CD1c-positive myeloid dendritic cell (primary cell): ENCODE results near the gene TPCN1.

Source experiments
- DNase-seq: peaks from one replicate; pipeline ENCODE4 v3.0.0-alpha.2; 2016; ENCODE audit errors: extremely low spot score

Gene TPCN1

DNA sequence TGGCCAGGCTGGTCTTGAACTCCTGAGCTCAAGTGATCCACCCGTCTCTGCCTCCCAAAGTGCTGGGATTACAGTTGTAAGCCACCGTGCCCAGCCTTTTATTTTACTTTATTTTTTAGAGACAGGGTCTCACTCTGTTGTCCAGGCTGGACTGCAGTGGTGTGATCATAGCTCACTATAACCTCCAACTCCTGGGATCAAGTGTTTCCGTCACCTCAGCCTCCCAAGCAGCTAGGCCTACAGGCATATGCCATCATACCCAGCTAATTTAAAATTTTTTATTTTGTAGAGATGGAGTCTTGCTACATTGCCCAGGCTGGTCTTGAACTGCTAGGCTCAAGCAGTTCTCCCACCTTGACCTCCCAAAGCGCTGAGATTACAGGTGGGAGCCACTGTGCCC lies 3.7 kb downstream of the TPCN1 start:
- DNase-seq: no peak

DNA sequence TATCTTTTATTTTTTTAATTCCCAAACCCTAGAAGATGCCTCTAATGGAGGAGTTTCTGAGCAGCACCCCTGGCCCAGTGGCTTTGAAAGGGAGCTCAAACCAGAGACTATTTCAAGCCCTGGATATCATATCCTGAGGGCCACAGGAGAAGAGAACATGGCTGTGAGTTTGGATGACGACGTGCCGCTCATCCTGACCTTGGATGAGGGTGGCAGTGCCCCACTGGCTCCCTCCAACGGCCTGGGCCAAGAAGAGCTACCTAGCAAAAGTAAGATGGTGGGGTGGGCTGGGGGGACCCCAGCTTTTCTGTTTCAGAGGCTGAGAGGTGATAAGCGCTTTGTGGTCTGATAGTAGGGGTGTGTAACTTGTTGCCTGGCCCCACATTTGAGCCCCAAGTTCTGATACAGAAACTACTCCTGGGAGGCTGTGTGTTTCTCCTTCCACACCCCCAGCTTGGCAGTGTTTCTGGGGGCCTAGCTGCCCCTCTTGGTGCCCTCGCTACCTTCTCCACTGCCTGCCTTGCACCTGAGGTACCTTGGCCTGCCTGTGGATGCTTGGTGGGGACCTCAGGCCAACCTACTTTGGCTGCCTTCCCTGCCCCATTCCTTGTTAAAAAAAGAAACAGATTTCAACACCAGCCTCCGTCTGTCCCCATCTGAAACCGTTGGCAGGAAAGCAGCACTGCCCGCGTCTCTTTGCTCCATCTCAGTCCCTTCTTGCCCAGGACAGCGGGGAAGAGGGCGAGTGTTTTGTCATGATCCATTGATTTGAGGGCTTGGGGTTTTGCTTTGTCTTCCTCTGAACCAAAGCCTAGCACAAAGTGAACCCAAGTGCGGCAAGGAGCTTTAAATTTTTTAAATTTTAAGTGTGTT lies 5.7 kb downstream of the TPCN1 start:
- no peak for DNase-seq

DNA sequence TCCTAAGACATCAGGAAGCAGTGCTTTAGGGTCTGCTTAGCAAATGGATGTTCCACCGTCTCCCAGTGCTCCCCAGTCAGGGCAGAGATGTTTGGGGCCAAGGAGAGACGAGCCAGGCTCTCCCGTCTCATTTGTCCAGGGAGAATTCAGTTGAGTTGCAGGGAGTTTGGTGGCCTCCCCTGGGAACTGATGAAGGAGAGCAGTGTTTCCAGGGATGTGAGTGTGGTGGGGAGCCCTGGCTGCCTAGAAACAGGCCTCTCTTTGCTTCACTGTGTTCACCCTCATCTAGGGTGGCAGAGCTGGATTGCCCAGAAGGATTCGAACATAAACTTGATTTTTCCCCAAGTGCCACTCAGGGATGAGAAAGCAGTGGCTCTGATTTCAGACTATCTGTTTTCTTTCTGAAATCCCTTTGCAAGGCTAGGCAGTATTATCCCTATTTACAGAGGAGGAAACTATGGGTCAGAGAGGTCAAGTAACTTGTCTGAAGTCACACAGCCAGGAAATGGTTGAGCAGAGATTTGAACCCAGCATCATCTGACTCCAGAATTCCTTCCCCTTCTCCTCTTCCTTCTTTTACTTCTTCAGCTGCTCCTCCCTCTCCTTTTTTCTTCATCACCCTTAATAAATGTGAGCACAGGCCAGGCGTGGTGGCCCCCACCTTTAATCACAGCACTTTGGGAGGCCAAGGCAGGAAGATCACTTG lies 6.6 kb downstream of the TPCN1 start:
- DNase-seq: no peak

DNA sequence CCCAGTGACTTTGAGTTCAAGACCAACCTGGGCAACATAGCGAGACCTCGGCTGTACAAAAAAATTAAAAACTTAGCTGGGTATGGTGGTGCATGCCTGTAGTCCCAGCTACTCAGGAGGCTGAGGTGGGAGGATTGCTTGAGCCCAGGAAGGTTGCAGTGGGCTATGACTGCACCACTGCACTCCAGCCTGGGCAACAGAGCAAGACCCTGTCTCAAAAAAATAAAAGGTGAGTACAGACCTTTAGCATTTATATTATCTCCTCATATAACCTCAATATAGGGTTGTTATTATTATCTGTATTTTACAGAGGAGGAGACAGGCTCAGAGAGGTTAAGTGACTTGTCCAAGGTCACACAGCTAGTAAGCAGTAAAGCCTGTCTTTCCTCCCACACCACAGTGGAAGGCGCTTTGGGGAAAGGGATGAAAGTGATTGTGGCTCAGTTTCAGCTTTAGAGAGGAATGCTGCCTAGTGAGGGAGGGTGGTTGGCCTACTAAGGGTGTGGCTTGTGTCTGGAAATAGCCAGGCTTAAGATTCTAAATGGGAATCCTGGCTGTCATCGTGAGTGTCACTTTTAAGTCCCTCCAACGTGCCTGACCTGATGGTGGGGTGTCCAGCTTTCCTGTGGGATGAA lies 7.2 kb downstream of the TPCN1 start:
- DNase-seq: no peak

DNA sequence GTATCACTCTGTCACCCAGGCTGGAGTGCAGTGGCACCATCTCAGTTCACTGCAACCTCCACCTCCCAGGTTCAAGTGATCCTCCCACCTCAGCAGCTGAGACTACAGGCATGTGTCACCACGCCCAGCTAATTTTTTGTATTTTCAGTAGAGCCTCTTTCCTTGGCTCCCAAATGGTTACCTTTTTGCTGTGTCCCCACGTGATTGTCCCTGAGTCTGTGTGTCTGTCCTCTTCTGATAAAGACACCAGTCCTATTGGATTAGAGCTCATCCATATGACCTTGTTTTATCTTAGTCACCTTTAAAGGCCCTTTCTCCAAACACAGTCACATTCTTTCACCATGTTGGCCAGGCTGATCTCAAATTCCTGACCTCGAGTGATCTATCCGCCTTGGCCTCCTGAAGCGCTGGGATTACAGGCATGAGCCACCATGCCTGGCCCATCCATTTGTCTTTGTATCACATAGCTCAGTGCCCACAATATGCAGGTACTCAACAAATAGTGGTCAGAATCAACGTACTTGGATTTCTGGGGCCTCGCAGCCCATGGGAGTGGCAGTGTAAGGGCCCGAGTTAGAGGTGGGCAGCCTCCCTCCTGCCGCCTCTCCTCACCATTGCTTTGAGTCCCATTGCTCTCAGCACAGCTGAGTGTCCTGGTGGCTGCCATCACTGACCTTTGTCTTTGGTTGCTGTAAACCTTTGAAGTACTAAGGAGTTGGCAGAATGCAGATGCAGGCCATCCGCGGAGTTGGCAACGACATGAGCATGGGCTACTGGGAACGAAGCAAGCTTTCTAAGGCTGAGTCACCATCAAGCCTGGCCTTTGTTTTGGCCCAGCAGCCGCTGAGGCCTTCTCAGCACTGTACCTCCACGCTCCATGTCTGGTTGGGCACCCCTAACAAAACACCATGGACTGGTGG lies 9.3 kb downstream of the TPCN1 start:
- no peak for DNase-seq

DNA sequence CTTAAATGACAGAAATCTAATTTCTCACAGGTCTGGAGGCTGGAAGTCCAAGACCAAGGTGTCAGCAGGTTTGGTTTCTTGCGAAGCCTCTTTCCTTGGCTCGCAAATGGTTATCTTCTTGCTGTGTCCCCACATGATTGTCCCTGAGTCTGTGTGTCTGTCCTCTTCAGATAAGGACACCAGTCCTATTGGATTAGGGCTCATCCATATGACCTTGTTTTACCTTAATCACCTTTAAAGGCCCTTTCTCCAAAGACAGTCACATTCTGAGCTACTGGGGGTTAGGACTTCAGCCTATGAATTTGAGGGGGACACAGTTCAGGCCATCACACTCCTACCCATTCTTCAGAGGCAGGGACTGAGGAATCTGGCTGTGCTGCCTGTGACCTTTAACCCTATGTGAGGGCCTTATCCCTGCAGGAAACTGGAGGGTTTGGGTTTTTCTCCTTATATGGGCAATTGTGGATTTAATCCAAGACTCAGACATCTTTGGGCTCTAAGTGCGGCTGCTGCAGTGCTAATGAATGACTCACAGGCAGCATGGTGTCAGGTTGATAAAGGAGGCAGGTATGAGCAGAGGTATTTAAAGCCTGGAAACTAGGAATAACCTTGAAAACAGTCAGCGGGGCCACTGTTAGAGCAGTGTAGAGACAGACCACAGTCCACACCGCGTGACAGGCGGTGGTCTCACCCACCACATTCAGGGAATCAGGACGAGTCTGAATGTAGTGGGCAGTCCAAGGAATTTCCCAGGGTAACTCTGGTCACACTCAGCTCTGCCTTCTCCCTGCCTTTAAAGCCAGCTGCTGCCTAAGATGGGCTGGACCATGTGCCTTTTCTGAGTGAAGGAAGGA lies 10.2 kb downstream of the TPCN1 start:
- no peak for DNase-seq

DNA sequence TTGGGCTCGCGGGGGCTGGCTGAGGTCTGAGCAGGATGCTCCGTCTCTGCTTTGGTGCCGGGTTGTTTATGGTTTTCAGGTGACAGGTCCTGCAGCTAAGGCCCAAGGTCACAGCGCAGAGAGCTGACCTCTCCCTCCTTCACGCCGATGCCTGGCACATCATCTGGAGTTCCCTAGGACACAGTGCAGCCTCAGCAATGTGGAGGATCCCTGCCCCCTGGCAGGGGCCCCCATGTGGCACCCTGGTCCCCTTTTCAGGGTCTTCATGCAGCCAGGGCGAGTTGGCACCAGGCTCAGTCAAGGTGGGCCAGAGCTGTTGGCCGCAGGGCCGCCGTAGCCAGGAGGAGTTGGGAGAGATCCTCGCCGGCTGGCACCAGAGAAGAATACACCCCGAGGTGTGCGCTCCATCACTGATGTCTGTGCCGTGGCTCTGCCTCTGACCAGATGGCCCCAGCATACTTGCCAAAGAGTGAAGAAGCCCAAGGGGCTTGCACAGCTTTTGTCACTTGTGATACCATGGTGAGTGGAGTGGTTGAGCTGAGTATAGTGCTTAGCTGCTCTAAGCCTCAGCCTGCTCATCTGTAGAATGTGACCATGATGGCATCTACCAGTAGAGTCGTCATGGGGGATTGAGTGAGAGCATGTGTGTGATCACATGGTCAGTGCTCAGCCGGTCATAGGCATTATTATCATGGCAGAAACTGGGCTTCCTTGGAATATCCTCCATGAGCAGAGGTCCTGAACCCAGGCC lies 11.0 kb downstream of the TPCN1 start:
- no peak for DNase-seq

DNA sequence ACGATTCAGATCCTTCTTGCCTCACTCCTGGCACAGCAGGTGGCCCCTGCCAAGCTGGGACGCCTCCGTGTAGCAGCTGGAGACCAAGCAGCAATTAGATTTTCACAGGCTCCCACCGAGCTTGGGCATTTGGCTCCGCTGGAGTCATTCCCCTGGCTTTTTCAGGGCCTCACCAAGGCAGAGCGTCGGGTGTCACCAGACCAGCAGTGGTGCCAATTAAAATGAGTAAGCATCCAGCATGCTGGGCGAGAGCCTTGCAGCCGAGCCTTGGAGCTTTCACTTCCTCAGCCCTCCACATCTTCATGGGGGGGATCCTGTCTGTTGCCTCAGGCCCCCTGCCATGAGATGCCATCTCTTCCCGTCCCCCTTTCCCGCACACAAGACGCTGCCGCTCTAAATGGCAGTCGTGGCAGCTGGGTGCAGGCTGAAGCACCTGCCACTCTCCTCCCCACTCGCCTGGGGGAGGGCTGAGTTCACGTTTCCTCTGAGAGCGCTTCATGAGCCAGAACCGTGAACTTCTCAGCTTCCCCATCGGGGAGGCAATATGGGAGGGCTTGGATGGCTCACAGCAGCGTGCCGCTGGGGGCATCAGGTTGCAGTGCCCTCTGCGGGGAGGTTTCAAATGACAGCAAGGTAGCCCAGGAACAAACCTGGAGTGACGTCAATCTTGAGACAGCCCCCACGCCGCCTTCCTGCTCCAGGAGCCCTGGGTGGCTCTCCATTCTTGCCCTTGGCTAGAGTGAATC lies 11.7 kb downstream of the TPCN1 start:
- peak; percentile 90 for DNase-seq

DNA sequence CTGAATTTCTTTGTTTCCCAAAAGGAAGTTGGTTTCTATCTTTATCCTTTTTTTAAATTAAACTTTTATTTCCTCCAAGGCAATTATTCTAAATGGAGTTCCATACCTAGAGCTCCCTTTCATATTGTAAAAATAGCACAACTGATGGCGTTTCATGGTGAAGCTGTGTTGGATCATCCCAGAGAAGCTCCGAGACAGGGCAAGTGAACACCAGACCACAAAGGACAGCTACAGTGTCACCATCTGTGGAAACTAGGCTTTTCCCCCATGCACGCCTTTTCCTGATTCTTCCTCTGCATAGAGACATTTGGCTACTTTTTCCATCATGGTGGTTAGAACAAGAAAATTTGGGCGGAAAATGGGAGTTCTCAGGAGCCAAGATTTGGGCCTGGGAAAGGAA lies 12.7 kb downstream of the TPCN1 start:
- DNase-seq: no peak

DNA sequence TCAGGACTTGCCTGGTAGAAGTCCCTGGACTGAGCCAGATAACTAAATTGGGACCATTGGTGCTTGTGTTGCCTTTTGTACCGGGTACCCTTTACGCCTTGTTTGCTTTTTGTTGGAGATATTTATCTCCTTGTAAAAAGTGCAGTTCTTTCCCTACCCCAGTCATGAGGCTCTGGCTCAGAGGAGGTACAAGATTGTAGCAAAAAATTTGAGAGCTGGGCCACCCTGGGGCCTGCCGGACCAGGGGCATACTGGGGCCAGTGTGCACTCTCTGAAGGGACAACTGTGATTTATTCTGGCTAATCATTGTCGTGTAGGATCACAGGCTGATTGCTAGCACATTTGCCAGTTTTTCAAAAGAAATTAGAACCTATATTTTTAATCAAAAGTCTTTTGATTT lies 13.2 kb downstream of the TPCN1 start:
- no peak for DNase-seq

DNA sequence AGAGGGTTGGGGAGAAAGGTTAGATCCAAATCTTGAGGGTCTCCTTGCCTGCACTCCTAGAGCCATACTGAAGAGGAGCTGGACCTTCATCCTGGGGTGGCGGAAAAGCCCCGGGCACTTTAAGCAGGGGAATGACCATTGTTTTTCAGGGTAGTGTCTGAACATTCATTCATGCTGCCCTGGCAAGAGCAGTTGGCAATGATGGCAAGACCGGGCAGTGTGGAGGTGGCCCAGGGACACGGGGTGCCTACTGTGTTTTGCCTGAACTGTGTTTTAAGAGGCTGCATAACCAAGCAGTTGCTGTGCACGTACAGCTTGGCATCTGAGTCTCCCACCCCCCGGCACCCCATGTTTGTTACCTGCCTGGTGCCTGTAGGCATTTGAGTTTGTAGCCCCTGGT lies 14.7 kb downstream of the TPCN1 start:
- no peak for DNase-seq

DNA sequence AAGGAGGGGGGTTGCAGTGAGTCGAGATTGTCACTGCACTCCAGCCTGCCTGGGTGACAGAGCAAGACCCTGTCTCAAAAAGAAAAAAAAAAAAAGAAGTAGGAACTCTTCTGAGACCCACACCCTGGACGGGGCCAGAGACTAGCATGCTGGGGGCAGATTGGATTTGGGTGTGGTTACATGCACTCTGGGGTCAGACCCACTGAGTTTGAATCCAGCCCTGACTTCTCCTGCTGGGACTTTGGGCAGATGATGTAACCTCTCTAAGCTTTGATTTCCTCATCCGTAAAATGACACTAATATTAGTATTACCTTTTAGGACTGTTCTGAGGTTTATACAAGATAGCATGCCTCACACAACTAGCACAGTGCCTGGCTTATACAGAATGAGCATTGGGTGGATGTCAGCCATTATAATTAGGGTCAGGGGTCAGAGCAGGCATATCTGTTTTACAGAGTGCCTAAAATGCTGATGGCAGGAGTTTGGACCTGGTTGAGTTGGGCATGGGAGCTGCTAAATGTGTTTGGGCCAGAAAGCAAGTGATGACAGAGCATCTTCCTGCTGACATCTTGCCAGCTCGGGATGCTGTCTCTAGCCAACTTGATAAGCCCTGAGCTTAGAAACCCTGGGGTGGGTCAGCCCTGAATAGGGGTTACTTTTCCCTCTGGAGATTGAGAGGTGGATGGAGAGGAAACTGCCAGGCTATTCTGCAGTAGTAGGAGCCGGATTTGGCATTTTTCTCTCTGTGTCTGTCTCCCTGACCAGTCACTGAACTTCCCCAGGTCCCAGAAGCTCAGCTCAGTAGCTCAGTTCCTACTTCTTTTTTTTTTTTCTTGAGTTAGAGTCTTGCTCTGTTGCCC lies 15.5 kb downstream of the TPCN1 start:
- DNase-seq: peak; percentile 57

DNA sequence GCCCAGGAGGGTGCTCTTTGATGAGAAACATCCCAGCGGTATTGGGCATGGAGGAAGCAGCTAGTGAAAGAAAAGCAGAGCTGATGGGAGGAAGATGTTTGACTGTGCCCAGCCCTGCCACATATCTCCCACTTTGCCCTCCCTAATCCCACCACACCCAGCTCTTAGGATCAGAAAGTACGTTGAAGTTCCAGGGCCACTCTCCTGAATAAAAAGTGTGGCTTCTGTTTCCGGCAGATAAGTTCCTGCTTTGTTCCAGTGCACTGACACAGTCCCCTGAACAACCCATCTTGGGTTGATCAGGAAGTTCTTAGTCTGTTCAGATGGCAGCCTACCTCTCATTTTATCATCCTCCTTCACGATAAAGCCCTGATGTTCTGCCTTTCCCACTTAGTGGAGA lies 16.5 kb downstream of the TPCN1 start:
- DNase-seq: peak; percentile 40

DNA sequence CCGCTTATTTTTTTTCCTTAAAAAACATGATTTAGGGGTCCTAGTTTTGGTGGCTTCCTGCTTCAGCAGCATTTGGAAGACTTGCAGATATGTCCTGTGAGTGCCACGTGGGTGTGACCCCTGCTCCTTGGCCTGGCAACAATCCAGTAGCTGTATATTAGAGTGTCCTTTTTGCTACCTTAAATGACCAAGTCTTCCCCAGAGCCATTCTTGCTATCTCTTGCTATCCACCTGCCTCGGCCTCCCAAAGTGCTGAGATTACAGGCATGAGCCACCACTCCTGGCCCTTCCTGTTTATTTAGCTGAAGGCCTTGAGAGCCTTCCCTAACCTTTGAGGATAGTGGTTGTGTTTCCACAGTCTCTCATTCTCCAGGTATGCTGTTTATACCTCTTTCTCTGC lies 17.0 kb downstream of the TPCN1 start:
- no peak for DNase-seq

DNA sequence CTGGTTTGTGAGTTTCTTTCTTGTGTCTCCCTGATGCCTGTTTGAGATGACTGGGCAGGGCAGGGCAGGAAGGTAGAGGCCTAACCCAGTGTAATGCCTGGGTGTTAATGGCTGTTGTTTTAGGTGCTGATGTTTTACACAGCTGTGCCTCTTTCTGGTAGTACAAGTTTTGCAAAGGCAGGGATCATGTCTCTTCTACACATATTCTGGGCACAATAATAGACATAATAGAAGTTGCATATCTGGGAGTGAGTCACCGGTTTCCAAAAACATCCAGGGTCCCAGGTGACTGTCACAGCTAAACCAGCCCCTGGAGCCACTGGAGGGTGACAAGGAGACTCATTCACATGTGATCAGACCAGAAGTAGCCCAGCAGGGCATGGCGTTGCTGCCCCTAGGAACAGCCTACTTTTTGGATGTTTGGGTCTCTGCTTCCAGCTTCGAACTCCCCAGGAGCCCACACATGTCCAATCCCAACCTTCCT lies 18.1 kb downstream of the TPCN1 start:
- DNase-seq: no peak

DNA sequence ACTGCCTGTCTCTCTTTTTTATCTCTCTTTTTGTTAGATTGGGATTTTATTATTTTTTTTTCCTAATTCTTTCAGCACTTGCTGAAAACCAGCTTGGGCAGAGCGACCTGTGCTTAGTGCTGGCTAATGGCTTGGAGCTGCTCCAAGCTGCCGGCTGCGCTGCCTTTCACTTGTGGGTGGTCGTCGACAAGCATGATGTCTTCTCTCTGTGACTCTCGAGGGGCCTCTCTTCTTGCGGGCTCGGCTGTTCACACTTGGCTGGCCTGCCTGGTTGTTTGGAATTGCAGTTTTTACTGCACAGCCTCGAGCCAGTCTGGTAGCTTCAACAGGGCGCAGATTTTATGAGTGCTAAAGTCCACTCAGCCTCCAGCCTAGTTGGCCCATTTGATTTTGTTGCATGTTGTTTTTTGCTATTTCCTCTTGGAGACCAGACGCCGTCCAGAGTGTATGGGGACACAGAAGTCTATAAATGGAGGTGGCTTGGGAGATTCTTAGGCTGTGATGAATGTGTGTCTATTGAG lies 18.6 kb downstream of the TPCN1 start:
- DNase-seq: no peak

DNA sequence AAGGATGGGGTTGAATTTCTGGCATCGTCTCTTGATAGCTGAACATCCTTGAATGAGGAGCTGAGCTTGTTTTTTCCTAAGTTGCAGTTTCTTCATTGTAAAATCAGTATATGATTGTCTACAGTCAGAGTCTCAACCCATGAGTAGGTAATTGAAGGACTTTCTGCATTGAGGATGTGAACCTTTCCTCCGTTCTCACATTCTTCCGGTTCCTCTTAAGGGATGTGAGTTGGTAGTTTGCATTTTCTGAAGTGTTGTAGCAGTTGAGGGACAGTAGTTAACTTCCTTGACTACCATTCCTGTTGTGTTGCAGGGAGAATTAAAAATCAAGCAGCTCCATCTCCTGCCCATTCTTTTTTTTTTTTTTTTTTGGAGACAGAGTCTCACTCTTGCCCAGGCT lies 19.1 kb downstream of the TPCN1 start:
- DNase-seq: peak; percentile 70
